ENCODE results near the gene LPCAT1.
"Not testable (repeated sequence)": the region's sequence is repeated elsewhere in the genome, so short reads cannot be mapped to it uniquely, and the experiment has no call there.

LPCAT1 gene

DNA sequence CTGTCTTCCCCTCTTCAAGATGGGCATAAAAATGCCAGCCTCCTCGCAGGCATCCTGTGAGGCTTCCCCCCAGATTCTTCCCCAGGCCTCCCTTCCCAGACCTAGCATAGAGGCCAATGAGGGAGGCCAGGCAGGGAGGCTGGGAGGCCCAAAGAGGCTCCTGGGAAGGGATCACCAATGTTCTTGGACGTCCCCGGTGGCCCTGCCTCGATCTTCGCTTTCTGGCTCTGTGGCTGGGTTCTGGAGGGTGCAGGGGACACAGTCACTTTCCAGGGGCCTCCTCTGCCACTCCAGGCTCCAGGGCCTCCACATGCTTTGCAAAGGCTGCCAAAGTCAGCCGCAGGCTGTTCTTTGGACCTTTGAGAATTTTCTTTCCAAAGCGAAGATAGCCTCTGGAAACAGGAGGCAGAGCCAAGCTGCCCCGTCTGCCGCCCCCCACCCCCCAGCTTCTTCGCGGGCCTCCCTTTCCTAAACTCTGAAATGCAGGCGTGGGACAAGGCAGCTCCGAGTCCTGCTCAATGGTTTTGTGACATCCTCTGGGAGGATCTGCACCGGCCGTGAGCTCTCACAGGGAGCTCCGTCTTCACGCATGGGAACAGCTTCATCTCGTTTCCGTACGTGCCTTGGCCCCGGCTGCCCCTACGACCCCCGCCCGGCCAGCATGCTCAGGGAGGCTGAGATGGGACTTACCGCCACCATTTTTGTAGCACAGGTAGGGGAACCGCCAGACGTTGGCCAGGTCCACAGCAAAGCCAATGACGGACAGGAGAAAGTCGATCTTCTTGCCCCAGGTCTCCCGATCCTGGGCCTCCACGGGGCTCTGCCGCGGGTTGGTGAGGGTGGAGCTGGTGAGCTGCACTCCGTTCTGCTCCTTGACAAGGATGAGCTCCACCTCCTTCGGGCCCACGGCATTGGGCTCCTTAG lies 81.3 kb downstream of the LPCAT1 start:
- DNase-seq (ENCODE audit: low read depth), result no peak

GRCh38 chr5:1441166-1441865 lies 82.4 kb downstream of the LPCAT1 start:
- DNase-seq (ENCODE audit: low read depth), result no peak

- DNase-seq (ENCODE audit: low read depth), result no peak
Observed at GRCh38 chr5:1440098-1440493, 83.7 kb downstream of the LPCAT1 start.

GRCh38 chr5:1439388-1440097 lies 84.2 kb downstream of the LPCAT1 start:
- no peak for DNase-seq (ENCODE audit: low read depth)

DNA sequence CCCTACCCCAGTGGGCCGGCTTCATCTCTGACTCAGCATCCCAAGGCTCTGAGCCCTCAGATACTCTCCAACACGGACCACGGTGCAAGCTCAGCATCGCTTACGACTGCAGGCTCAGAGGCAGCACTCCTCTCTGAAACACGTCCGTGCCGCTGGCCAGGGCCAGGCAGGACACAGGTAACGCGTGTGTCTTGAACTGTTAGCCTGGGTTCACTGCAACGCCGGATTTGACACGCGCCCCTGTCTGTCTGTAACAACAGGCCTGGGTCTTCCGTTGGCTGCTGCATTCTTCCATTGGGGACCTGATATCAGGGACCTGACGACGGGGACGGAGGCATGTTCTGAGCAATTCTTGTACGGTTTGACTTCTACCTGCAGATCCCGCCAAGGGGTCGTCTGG lies 84.9 kb downstream of the LPCAT1 start:
- DNase-seq (ENCODE audit: low read depth), result no peak

GRCh38 chr5:1437876-1438559 lies 85.7 kb downstream of the LPCAT1 start:
- DNase-seq (ENCODE audit: low read depth), result no peak

- DNase-seq (ENCODE audit: low read depth), result no peak
Observed at GRCh38 chr5:1437226-1437829, 86.4 kb downstream of the LPCAT1 start.

DNA sequence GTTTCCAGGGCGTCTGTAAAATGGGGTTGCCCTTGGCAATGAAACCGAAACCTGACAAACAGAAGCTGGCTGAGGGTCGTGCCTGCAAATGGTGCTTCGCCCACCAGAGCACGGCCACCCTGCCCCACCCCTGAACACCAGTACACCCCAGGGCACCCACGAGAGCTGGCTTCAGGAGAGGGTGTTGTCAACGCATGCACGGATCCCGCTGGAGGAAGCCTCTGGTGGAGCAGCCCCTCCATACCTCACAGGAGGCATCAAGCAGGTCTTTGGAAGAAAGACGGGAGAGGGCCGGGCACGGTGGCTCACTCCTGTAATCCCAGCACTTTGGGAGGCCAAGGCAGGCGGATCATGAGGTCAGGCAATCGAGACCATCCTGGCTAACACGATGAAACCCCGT lies 87.1 kb downstream of the LPCAT1 start:
- no peak for DNase-seq (ENCODE audit: low read depth)

GRCh38 chr5:1436036-1436435 lies 87.7 kb downstream of the LPCAT1 start:
- no peak for DNase-seq (ENCODE audit: low read depth)

DNA sequence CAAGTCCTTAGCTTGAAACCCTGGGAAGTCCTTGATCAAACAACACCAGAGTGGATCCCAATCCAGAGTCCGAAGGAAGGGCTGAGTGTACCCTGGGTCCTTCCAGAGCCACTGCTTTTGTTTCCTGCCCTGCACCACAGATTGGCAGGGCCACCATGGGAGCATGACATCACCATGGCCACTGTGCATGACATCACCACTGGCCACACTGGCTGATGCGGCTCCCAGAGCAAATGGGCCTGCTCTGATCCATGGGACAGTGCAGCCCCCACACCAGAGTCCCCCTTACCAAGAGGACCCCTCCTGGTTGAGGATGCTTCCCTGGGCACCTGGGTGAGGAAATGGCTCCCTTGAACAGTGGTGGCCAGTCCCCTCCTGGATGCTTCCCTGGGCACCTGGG lies 88.4 kb downstream of the LPCAT1 start:
- no peak for DNase-seq (ENCODE audit: low read depth)

- DNase-seq (ENCODE audit: low read depth), result no peak
Observed at GRCh38 chr5:1432296-1432695, 91.5 kb downstream of the LPCAT1 start.

DNA sequence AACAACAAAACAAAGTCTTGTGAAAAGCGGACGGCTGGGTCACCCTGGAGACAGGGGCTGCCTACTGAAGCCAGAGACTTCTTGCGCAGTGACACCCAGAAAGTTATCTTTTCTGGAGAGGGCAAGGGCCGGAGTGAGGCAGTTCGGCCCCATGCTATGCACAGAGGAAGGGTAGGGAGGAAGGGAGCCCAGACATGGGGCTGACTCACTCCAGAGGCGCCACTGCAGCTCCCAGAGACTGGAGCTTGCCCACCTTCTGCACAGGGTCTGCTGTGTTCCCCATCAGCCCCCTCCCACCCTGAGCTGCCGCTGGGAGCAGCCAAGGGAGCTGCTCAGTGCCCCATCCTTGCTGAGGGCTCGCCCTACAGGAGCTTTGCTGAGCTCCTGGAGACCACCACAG lies 91.9 kb downstream of the LPCAT1 start:
- DNase-seq (ENCODE audit: low read depth), result no peak

GRCh38 chr5:1431021-1431811 lies 92.5 kb downstream of the LPCAT1 start:
- no peak for DNase-seq (ENCODE audit: low read depth)

GRCh38 chr5:1430121-1430795 lies 93.5 kb downstream of the LPCAT1 start:
- no peak for DNase-seq (ENCODE audit: low read depth)

DNA sequence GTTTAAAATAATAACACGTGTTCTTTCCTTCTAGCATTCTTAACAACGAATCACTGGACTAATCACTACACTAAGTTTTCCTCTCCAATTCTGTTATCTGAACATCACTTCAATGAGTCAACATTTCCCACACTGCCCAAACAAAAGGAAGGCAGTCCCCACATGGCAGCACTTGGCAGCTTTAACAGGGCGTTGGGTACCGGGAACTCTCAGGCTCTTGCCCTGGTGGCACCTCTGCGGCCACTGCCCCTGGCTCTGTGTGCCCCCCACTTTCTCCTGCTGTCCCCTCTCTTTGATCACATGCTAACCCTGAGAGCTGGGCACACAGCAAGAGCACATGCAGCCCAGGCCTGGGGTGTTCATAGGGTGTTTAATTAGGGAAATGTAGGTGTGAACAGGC lies 94.3 kb downstream of the LPCAT1 start:
- no peak for DNase-seq (ENCODE audit: low read depth)

- DNase-seq (ENCODE audit: low read depth), result no peak
Observed at GRCh38 chr5:1429066-1429465, 94.7 kb downstream of the LPCAT1 start.

DNA sequence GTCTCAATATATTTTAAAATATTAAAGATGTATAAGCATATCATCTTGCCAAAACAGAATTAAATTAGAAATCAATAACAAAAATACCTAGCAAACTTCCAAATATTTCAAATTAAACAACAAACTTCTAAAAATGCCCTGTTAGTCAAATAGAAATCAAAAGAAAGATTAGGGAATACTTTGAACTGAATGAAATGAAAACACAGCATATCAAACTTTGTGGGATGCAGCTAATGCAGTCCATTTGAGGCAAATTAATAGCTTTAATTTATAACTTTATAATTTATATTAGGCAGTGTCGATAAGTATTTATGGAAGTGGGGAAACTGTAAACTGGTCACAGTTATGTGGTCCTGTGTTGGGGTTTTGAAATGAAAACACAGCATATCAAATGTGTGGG lies 95.7 kb downstream of the LPCAT1 start:
- DNase-seq (ENCODE audit: low read depth), result no peak

DNA sequence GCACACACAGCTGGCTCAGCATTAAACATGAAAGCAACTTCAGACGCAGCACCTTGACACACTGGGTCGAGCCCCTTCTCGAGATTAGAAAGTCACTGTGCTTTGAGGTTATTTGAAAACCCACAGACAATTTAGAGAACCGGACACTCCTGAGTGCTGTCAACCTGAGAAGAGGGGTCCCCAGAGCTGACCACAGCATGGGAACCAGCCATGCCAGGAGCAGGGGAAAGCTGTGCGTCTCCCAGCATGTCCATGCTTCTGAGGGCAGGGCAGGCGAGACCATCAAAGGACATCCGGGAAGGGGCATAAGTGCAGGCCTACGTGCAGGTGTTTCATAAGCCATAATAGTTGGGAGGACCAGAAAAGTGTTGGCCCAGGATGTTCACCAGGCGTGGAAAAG lies 99.0 kb downstream of the LPCAT1 start:
- no peak for DNase-seq (ENCODE audit: low read depth)

GRCh38 chr5:1423901-1424603 lies 99.7 kb downstream of the LPCAT1 start:
- no peak for DNase-seq (ENCODE audit: low read depth)

- not testable (repeated sequence) for DNase-seq (ENCODE audit: low read depth)
Observed at GRCh38 chr5:1422522-1422921, 101.2 kb downstream of the LPCAT1 start.

Measured in stimulated activated CD8-positive, alpha-beta memory T cell treated with anti-CD3 and anti-CD28 coated beads, Interleukin-15, amount 100 ng/mL, for 24 hours (primary cell).